IPS DF 4.7 (cell line): ENCODE data around the gene NPEPPS.

Experiments used
- DNase-seq: peaks from one replicate; pipeline ENCODE4 v3.0.0-alpha.2; 2013; ENCODE audit warnings: low spot score; ENCODE audit errors: extremely low read depth

Gene NPEPPS

DNA sequence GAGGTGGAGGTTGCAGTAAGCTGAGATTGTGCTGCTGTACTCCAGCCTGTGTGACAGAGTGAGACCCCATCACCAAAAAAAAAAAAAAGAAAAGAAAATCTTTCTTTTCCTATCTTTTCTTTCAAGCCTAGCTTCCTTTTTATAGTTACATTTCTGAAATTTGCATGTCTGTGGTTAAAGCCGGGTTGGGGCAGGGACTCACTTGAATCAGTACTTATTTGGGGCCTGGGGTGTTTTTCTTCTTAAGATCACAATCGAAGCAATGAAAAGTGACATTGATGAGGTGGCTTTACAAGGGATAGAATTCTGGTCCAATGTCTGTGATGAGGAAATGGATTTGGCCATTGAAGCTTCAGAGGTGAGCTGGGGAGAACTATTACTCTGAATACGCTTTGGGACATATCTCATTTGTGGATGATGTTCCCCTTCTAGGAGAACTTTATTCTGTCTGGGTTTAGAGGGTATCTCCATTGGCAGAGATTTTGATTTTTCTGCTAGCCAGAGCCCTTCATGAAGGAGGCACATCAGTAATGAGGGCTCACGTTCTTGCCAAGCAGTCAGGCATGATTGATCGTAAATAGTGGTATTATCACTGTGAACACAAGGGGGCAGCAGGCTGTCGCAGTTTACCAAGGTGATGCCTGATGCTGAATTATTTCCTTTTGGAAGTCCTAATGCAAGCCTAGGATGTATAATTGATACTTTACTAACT lies 133.2 kb downstream of the NPEPPS start:
- peak; percentile 60 for DNase-seq

DNA sequence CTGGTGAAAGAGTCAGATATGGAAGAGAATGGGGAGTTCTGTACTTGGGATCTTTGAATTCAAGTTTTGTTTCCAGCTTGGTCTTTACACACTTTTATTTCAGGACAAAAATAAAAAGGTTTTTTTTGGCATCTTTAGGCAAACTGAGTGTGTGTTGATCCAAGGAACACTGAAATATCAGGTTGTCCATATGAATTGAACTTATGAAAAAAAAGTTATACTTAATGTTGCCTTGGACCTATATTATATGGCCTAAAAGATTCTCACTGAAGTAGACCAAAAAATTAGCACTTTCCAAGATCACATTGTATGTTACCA lies 133.7 kb downstream of the NPEPPS start:
- no peak for DNase-seq

DNA sequence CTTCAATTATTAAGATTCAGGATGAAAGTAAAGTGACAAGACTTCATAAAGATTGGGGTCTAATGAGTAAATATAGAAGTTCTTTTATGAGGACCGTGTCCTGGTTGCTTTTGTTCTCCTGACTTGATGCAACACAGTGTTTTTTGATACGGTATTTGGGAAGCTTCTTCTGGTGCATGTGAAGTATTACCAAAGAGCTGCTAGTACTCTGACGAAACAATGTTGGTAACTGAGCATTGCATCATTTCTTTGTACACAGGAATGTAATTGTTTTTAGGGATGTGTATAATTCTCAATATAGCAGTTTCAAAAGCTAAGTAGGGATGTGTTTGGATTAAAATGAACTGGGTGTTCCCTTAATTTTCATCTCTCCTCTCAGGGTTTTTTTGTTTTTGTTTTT lies 134.7 kb downstream of the NPEPPS start:
- no peak for DNase-seq

DNA sequence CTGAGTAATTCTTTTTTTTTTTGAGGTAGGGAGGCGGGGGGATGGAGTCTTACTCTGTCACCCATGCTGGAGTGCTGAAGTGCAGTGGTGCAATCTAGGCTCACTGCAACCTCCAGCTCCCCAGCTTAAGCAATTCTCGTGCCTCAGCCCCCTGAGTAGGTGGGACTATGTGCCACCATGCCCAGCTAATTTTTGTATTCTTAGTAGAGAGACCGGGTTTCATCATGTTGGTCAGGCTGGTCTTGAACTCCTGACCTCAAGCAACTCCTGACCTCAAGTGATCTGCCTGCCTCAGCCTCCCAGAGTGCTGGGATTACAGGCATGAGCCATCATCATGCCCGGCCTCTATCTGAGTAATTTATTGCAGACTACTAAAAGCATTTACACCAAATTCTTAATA lies 138.2 kb downstream of the NPEPPS start:
- DNase-seq: no peak

DNA sequence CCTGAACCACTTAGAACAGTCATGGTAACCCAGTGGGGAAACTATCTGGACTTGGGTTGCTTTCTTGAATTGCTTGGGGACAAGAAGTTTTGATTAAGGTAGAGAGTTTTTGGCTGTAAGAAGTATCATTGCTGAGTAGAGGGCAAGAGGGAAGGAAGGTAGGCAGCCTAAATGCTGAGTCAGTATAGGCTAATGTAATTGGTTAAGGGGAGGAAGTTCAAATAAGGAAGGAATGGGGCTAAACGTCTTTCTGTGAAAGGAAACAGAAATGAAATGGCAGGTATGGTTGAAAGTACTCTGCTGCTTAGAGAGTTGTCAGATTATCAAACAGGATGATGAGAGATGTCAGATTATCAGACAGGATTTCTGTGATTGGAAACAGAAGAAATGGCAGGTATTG lies 139.2 kb downstream of the NPEPPS start:
- no peak for DNase-seq
